Embryonic facial prominence (tissue), 1 donor: ENCODE results near the gene OSTC.
"Not testable (repeated sequence)": the region's sequence is repeated elsewhere in the genome, so short reads cannot be mapped to it uniquely, and the experiment has no call there.

Source experiments
- DNase-seq: peaks from one replicate; pipeline ENCODE4 v3.0.0-alpha.2; 2016; ENCODE audit errors: extremely low spot score

The OSTC gene

DNA sequence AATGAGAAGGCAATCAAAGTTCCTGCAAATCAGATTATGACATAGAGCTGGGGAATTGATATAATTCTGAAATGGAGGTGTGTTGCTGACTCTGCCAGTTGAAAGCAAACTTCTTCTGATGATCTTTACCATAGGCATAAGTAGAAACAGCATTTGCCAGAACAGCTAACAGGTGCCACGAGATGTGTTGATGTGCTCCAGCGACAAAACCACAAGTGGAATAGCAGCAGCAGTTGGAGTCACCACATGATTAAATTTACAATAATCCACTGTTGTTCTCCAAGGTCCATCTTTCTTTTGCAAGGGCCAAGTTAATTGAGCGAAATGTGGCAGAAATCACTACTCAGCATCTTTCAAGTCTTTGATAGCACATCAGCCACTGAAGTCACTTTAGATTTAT is 3.7 kb upstream of the OSTC start:
- no peak for DNase-seq

DNA sequence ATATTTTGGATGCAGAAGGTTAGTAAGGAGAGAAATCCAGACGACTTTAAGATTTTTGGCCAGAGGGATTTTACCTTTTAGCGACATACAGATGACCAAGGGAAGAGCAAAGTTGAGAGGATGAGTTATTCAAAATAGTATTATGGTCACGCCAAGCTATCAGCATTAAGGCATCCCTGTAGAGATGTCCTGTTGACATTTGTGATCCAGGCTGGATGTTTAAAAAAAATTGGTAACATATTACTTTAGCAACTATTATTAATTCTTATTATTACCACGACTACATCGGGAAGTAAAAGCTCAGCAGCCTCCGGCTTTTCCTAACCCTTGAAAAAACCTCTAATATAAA is 562 bp upstream of the OSTC start:
- no peak for DNase-seq

DNA sequence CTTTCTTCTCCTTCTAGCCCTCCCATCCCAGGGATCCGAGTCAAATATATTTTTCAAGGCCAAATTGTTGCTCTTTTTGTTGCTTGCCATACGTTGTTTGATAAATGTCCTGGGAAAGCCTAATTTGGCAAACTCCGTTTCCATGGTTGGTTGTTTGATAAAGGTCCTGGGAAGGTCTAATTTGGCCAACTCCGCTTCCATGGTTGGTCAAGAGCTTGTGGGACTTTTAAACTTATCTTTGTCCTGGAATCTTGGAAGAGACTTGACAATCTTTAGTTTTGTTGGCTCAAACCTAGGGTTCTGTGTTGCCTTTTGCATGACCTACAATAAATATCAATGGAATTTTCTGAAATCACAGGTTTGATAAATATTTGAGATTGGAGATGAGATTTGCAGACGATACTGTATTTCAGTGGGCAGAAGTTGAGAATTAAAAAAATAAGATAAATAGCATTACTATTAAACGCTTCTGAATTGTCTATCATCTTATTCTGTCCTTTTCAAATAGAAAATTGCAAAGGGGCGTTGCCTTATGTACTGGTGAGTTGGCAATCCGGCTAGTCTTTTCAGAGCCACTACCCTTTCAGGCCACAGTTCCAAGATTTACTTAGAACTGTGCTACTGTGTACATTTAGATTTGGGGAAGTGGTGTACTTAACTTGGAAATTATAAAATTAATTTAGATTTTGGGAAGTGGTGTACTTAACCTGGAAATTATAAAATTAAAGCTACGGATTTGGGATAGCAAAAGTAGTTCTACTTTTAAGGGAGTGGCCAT is 804 bp downstream of the OSTC start:
- DNase-seq: no peak

DNA sequence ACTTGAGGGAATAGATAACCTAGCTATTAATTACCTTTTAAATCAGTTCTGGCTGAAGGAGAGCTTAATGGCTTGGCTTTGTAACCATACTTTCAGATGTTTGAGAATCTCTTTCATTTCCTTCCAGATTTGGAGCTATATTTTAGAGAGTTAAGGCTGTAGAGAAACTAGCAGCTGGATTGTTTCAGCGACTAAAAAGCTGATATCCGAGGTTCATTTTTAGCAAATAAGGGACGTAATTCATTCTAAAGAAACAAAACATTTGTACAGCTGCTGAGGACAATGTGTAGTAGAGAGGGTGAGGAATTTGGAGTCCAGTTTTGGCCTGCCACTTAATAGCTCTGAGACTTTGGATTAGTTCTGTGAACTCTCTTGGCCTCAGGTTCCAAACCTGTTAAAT is 12.2 kb downstream of the OSTC start:
- DNase-seq: no peak

DNA sequence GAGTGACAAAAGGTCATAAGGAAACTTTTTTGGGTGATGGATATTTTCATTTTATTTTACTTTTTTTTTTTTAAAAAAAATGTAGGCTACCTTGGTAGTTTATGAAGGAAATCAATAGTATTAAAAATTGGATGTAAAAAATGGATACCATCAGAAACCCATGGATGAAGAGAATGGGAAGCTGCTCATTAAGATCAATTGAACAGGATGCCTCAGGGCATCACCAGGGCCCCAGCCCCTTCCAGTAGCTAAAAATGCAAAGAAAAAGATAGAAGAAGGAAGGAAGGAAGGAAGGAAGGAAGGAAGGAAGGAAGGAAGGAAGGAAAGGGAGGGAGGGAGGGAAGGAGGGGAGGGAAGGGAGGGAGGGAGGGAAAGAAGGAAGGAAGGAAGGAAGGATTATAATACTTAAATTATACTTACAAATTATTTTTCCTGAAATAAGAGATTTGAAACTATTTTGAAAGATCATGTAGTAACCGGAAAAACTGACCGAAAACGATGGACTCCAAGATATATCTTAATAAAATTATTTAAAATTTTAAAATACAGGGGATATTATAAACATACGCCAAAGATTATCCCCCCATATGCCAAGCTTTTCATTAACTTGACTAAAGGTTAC is 24.1 kb downstream of the OSTC start:
- no peak for DNase-seq

DNA sequence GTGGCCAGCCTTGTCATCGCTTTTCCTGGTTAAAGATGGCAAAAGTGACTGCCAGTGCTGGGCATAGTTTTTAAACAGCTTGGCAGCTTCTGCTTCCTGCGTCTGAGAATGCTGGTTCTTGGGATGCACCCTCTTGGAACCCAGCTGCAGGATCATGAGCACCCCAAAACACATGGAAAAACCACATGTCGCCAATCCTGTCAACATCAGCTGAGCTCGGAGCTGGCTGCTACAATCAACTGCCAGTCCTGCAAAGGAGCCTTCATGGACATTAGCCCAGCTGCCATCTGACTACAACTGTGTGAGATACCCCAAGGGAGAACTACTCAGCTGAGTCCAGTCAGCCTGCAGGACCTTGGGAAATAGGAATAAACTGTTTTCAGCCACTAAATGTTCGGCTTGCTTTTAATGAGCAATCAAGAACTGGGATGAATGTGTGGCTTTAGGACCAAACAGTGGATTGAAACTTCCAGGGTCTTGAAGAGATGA is 31.0 kb downstream of the OSTC start:
- DNase-seq: no peak

DNA sequence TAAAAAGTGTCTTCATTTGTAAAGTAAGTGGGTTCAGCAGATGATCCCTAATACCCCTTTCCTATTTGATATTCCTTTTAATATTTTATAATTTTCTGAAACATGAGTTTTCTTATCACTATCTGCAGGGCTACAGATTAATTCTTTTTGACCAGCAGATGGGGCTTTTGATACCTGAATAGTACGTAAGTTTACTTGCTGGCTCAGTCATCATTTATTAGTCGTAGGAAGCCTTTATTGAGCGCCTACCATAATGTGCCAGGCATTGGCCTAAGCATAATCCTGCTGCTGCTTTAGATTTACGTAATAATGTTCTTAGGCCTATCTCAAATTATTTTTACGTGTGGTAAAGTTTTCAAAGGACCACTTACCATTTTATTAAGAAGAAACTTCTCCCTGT is 33.1 kb downstream of the OSTC start:
- DNase-seq: no peak

DNA sequence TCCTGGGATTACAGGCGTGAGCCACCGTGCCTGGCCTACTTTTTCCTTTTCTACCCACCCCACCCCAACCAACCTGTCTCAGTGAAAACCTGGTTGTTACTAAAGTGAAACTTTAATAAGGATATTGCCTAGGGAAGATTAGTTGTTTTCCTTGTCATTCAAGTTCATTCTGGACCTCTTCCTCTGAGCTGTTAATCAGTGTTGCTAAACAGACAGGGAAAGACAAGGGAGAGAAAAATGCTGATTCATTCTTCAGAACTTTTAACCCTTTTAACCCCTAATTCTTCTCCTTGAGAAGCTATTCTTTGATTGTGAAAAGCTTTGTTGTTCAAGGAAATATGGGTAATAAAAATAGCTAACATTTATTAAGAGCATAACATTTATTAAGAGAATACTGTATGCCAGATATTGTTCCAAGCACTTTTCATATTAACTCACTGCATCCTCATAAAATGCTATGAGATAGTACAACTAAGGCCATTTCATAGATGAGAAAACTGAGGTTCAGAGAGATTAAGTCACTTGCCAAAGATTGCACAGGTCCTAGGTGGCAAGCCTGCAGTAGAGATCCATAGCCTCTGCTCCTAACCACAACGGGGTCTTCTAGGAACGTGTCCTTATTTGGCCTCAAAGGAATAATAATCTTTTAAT is 34.8 kb downstream of the OSTC start:
- DNase-seq: no peak

DNA sequence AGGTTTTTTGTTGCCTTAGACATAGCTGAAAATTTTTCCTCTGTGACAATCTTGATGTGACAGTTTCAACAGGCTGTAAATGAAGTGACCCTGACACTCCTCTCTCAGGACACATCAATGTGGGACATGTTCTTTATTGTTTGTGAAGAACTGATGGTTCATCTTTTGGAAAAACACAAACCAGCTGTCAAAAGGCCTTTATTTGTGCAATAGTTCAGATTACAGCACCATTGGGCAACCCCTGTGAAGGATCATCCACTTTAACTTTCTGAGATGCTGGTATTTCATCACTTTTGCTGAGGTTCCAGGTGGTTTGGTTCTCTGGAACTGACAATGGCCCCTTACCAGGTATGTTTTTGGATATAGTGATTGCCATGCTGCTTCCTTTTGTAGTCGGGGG is 40.3 kb downstream of the OSTC start:
- DNase-seq: no peak

DNA sequence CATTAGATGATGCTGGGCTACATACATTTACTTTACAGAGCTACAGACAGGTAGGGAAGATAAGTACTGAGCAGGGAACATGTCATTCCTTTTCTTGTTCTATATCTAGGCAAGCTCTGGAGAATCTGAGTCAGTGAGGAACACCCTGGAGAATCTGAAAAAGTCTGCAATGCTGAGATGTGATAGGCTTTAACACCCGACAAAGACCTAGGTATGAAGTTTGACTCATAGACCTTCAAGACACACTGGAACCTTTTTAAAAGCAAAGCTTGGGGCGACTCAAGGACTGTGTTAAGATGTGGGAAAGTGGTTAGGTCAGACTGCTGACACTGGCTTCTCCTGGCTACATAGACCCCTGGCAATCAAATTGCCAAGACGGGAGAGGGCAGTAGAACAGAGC is 42.8 kb downstream of the OSTC start:
- DNase-seq: no peak

DNA sequence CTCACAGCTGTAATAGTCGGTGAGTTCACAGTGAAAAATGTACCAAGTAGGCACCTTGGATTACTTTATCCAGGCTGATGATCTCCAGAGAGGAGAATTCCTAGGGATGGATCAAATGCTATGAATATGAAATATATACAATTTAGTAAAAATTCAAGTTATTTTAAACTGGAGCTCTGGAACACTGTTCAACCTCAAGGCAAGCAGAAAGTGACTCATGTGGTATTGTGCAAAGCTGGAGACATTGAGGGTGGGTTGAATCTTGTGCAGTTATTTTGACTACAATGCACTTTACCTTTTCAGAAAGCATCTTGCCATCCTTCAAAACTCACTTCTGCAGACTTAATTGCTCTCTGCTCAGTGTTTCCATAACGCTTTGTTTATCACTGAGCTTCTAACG is 43.4 kb downstream of the OSTC start:
- DNase-seq: no peak

DNA sequence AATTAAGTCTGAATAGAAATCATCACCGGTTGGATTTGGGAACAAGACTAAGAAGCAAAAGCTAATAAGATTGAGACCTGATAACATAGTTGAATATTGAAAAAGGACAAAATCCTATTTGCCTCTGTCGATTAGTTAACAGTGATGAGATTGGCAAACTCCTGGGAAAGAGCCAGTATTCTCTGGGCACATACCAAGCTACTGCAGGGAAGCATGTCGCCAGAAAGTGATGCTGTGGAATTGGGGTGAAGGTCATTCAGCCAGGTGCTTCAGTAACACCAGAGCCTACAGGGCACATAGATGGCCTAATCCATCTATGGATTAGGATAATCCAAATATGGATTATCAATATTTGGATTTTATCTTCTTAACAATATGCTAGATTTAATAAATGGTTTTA is 44.0 kb downstream of the OSTC start:
- DNase-seq: no peak

DNA sequence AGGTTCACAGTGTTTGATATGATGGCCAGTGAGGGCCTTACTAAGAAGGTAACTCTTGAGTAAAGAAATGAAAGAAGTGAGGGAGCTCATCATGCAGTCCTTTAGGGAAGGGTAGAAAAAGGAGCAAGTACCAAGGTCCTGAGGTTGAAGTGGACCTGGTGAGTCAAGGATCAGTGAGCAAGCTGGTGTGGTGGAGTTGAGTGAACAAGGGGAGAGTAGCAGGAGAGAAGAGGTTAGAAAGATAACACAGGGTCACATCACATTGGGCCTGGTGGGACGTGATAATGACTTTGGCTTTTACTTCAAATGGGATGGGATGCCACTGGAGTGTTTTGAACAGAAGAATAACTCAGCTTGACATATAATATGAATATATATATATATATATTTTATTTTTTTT is 44.7 kb downstream of the OSTC start:
- no peak for DNase-seq

DNA sequence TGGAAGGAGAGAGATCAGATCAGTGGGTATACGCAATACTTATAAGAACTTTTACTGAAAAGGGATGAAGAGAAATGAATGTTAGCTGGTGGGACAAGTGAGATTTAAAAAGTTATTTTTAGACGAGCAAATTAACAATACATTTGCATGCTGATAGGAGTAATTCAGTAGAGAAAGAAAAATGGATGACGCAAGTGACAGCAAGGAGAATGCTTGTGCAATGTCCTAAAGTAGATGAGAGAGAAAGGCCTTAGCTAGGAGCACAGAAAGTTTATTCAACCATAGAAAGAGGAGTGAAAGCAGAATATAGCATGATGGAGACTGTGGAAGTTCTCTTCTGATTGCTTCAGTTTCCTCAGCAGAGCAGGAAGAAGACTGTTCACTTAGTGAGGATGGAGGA is 45.8 kb downstream of the OSTC start:
- no peak for DNase-seq

DNA sequence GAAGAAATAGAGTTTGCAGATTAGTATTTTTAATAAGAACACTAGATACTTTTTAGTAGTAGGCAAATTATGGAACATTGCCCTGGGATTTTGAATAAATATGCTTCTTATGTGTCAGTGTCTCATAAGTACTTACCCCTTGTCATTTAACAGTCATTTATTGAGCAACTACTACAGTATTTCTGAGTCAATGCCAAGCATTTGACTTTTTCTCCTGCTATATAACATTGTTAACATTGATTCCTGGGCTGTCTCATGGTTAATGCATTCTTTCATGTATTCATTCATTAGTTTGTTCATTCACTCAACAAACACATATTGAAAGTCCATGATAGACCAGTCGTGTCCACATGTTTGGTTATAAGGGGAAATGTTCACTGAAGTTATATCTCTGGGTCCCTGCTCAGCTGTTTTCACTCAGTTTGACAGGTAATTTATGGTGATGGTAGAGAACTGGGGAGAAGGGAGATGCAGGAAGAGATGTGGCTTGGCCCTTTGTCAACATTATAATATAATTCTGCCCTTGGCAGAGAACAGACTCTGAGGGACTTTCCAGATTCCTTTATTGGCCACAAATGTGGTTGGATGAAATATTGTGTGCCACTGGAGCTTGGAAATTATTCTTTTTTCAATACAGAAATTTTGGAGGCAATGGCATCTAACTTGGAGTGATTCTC is 49.8 kb downstream of the OSTC start:
- DNase-seq: no peak

DNA sequence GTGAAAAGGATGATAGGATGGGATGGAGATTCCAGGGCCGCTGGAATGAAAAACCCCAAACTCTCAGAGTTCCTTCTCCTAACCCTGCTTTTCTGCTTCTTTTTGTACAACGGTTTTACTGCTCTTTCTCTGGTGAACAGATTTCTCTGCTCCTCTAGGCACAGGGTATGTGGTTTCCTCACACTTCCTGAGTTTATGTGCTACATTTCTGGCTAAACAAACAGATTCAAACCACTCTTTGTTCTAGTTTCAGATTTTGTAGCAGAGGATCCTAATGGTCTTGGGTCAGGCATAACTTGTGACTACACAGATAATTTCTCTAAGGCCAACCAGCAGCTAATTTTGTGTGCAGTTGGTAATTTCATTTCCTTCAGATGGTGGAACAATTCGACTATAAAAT is 52.6 kb downstream of the OSTC start:
- no peak for DNase-seq

DNA sequence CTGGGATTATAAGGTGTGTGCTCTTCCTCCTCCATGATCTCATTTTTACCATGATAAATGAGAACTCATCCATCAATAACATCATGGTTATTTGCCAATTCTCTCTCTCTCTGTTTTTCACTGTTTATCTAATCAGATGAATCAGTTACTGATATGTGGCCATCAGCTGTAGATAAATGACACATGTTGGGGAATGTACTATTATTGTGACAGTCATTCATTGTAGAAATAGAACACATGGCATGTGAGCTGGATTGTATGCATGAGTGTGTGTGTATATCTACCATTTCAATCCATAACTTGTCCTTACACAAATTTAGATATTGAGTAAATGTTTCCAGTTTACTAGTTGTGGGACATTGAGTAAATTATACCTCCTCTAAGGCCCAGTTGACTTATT is 53.0 kb downstream of the OSTC start:
- no peak for DNase-seq

DNA sequence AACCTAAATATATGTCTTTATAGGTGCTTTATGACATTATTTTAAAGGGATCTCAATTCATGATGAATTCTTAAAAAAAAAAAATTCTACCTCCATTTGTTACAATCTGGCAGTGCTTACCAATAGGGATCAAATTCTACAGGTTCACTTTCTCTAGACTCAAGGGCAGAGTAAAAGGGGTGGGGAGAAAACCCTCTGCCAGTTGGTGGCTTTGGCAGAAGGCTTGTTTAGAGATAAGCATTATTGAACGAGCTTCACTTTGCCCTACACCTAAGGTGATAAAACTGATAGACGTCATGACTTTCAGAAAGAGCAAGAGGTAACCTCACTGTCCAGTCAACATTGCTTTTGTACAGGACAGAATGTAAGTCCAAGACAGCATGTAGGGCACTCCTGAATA is 53.6 kb downstream of the OSTC start:
- no peak for DNase-seq

DNA sequence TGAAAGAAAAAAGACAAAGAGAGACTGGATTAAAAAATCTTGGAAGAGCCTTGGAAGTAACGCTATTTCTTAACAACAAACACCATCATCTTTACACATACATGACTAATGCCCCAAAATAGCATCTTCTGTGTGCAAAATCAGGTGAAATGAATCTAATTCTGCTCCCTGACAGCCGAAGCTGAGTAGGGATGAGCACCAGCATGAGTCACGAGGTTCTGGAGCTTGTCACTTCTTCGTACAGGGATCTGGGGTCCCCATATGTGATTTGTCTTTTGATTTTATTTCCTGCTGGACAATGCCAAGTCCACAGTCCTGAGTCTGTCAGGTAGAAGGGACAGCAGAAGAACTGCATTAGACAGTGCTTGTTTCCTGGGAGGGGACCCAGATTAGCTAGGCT is 55.9 kb downstream of the OSTC start:
- DNase-seq: no peak

DNA sequence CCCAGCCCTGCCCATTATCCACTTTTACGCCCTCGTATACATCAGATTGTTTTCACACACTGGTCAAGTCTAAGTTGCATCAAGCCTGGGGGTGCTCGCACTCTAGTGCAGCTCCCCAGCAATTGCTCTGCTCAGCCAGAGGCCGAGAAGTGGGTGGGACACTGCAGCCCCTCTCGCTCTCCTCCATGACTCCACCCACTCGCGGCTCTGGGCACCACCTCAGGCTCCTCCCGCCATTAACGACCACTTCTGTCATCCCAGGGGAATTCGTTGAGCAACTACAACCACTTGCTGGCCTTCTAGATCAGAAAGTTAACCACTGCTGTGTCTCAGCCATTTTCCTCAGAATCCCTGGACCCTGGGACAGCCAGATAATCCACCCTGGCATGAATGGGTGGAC is 58.8 kb downstream of the OSTC start:
- DNase-seq: no peak

DNA sequence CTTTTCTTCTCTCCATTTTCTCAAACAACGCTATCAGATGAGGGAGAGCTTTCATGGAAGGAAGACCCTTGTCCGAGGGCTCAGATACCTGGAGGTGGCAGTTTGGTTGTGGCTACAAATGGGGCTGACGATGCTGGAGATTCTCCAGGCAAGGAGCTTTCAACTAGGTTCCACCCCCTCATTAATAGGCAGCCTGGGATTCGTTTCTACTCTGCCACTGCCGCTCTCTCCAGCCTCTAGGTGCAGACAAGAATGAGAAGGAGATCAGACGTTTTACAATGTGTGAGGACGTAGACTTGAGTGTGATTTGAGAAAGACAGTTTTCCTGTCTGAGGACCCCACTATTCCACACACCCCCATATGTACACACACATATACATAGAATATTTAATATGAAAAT is 59.3 kb downstream of the OSTC start:
- DNase-seq: no peak

DNA sequence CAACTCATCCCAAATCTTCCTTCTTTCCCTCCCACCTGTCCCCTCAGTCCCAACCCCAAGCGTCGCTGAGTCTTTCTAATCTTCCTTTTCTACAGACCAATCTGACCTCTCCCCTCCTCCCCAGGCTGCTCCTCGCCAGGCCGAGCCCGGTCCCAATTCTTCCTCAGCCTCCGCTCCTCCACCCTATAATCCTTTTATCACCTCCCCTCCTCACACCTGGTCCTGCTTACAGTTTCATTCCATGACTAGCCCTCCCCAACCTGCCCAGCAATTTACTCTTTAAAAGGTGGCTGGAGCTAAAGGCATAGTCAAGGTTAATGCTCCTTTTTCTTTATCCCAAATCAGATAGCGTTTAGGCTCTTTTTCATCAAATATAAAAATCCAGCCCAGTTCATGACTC is 60.2 kb downstream of the OSTC start:
- DNase-seq: not testable (repeated sequence)

DNA sequence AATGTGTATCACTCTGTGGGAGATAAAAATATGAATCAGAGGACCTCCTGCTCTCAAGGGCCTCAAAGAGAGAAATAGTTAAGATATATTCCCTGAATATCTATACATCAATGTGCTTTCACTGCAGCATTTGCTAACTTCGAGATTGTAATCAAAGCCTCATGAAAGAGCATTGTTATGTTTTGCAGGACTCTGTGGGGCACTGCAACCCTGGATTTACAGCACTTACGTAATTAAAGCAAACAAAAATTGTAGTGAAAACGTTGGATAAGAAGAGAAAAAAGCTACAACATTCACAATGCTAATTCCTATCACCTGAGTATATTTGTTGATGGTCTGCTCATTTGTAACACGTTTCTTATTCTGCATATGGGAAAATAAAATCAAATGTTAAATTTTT is 64.5 kb downstream of the OSTC start:
- DNase-seq: no peak
